Endothelial cell of umbilical vein (primary cell): ENCODE measurements around the gene PRR18.

Source experiments
- EZH2 ChIP-seq: IDR thresholded peaks from 2 replicates; pipeline ENCODE4 v1.6.1; 2012; ENCODE audit warnings: borderline replicate concordance, low read depth, mild to moderate bottlenecking, moderate library complexity, low read length, inconsistent platforms; ENCODE audit not compliant: severe bottlenecking
- POLR2A ChIP-seq: IDR thresholded peaks from 2 replicates; pipeline ENCODE4 v1.6.1; 2012; ENCODE audit warnings: low read depth, mild to moderate bottlenecking, control low read depth, low read length
- TF ChIP-seq, protein P1 (sequence below): IDR thresholded peaks from 2 replicates; pipeline ENCODE4 v1.6.1; 2011; ENCODE audit not compliant: insufficient read depth, insufficient read length
- TF ChIP-seq, protein P2 (sequence below), 2 donors: IDR thresholded peaks; 1 replicate in 1 of 2; 2 replicates in 1 of 2; pipeline ENCODE4 v1.5.1; 2011; ENCODE audit warnings: low read length in 2 of 2, mild to moderate bottlenecking in 2 of 2, moderate library complexity in 2 of 2, control low read depth in 1 of 2, inconsistent platforms in 1 of 2, low read depth in 1 of 2; ENCODE audit not compliant: insufficient read depth in 1 of 2; ENCODE audit errors: extremely low read depth in 1 of 2

DNA sequence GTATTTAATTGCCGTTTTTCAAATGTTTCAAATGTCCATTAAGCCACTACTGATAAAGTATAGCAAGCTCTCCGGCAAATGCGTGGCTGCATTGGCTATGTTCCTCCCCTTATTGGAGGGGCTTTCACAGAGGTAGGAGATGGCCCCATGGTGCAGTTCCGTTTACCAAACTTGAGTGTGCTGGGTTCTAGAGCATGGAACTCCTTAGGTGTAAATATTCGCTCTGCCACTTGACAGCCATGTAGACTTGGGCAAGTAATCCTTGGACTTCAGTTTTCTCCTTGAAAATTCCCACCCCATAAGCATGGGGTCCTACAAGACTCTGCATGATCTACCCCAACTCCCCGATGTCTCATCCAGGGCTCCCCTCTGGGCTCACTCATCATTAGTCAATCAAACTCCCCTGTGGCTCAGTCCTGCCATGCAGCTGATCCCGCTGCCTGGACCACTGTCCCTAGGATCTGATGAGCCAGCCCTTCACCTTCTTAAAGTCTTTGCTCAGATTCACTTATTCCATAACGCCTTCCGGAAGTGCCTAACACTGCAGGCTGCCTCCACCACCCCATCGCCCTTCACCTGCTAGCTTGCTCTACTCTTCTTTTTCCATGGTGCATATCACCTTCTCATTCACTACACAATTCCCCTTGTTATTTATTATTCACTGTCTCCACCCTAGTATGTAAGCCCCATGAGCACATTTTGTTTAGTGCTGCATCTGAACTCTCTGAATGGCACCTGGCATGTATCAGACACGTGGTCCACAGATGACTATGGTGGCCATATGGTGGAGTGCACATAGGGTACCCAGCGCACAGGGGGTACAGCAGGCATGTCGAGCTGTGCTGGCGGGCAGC is 18.8 kb downstream of the PRR18 start:
- no peak for TF ChIP-seq EZH2
- TF ChIP-seq, protein P1, sequence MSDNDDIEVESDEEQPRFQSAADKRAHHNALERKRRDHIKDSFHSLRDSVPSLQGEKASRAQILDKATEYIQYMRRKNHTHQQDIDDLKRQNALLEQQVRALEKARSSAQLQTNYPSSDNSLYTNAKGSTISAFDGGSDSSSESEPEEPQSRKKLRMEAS = no peak
- no peak for TF ChIP-seq POLR2A
- TF ChIP-seq, protein P2, sequence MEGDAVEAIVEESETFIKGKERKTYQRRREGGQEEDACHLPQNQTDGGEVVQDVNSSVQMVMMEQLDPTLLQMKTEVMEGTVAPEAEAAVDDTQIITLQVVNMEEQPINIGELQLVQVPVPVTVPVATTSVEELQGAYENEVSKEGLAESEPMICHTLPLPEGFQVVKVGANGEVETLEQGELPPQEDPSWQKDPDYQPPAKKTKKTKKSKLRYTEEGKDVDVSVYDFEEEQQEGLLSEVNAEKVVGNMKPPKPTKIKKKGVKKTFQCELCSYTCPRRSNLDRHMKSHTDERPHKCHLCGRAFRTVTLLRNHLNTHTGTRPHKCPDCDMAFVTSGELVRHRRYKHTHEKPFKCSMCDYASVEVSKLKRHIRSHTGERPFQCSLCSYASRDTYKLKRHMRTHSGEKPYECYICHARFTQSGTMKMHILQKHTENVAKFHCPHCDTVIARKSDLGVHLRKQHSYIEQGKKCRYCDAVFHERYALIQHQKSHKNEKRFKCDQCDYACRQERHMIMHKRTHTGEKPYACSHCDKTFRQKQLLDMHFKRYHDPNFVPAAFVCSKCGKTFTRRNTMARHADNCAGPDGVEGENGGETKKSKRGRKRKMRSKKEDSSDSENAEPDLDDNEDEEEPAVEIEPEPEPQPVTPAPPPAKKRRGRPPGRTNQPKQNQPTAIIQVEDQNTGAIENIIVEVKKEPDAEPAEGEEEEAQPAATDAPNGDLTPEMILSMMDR (IDR thresholded peaks at IDR 0.05; ENCODE audit: extremely low read depth in 1 of 2, insufficient read depth in 1 of 2, low read depth in 1 of 2, low read length in 2 of 2) = no peak
